Smooth muscle cell (in vitro differentiated cells): Measurements from ENCODE around the gene CCDC69. TPM values are rescaled to one million over a fixed set of nuclear protein-coding genes. Genes with fewer than 3 reads are reported as not detected.

Experiments
- DNase-seq: peaks from one replicate; lab custom pipeline; 2025; ENCODE audit not compliant: unreplicated experiment; lab: John Stamatoyannopoulos, UW
- H2AFZ ChIP-seq: fragments of 200-600 bp; sonication (generic); 2 replicates; pipeline ENCODE4 v1.6.0; 2016; ENCODE audit warnings: antibody characterized with exemption, low read depth, mild to moderate bottlenecking
- H3F3A ChIP-seq: fragments of 200-600 bp; sonication (generic); 2 replicates; pipeline ENCODE4 v1.6.0; 2017; ENCODE audit warnings: antibody characterized with exemption, low read depth
- H3K27ac ChIP-seq: fragments of 200-600 bp; sonication (generic); 2 replicates; pipeline ENCODE4 v1.5.1; 2016; ENCODE audit warnings: low read depth, mild to moderate bottlenecking
- H3K27me3 ChIP-seq: fragments of 200-600 bp; sonication (generic); 2 replicates; pipeline ENCODE4 v1.6.1; 2016; ENCODE audit warnings: low read depth, mild to moderate bottlenecking
- H3K36me3 ChIP-seq: fragments of 200-600 bp; sonication (generic); 2 replicates; pipeline ENCODE4 v1.5.1; 2016; ENCODE audit warnings: low read depth
- H3K4me1 ChIP-seq: fragments of 200-600 bp; sonication (generic); 2 replicates; pipeline ENCODE4 v1.5.1; 2016; ENCODE audit warnings: low read depth
- H3K4me2 ChIP-seq: fragments of 200-600 bp; sonication (generic); 2 replicates; pipeline ENCODE4 v1.6.0; 2016; ENCODE audit warnings: mild to moderate bottlenecking
- H3K4me3 ChIP-seq: fragments of 200-600 bp; sonication (generic); 2 replicates; pipeline ENCODE4 v1.5.1; 2016; ENCODE audit warnings: mild to moderate bottlenecking
- H3K79me2 ChIP-seq: fragments of 200-600 bp; sonication (generic); 2 replicates; pipeline ENCODE4 v1.6.0; 2016; ENCODE audit warnings: low read depth, mild to moderate bottlenecking
- H3K9ac ChIP-seq: fragments of 200-600 bp; sonication (generic); 2 replicates; pipeline ENCODE4 v1.6.0; 2016; ENCODE audit warnings: low read depth
- H3K9me3 ChIP-seq: fragments of 200-600 bp; sonication (generic); replicated peaks from 2 replicates; pipeline ENCODE4 v1.5.1; 2016; ENCODE audit warnings: low read depth
- H4K20me1 ChIP-seq: fragments of 200-600 bp; sonication (generic); 2 replicates; pipeline ENCODE4 v1.6.0; 2016; ENCODE audit warnings: low read depth
- CTCF ChIP-seq: fragments of 200-600 bp; sonication (generic); IDR thresholded peaks from 2 replicates; pipeline ENCODE4 v1.5.1; 2017; ENCODE audit warnings: borderline replicate concordance, mild to moderate bottlenecking, antibody characterized with exemption; ENCODE audit not compliant: insufficient read depth, poor library complexity, severe bottlenecking
- WGBS: methylation state at CpG from one replicate; pipeline ENCODE4 v1.1.7; 2016; ENCODE audit warnings: low lambda C conversion rate; 5-methylcytosine and 5-hydroxymethylcytosine counted together
- polyA plus RNA-seq: library from polyadenylated mRNA; unstranded; fragments of >200 nt; fragmentation: Nextera tagmentation; extraction: Ambion mirVana; gene quantifications from 2 replicates; pipeline ENCODE4 v1.2.1, GENCODE V29; 2016
- total RNA-seq: library from RNA; depleted of rRNA; stranded (reverse); fragments of >200 nt; gene quantifications from 2 replicates; pipeline ENCODE4 v1.2.3, GENCODE V29; 2014

CCDC69 gene
- total and polyA plus RNA-seq, 2 experiments from 2014 or later, result 1.1 to 1.2 TPM

DNA sequence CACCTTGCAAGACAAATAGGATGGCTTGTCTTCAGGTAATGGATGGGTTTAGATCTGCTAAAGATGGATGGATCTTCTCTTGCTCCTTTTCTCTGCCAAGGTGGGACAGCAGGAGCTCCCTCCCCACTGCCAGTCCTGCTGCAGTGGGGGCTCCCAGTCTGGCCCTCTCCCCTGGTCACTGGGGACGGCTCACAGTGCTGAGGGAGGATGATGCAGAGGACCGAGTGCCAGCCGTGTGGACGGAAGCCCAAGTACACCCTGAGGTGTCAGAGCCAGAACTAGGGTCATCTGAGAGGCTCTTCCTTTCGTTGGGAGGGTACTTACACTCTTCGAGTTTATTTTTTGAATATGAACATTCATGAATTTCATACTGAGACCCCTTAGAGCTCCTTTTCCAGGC lies 5.7 kb downstream of the CCDC69 start:
- no peaks in the 10 kb centered on the region for H4K20me1 ChIP-seq
- no peaks in the 10 kb centered on the region for H3K36me3 ChIP-seq
- WGBS, result 95% methylated on average over 6 of the region's 6 CpGs
- no peaks in the 10 kb centered on the region for H3K4me1 ChIP-seq
- no peak for TF ChIP-seq CTCF
- no peak for DNase-seq
- no peaks in the 10 kb centered on the region for H3K27me3 ChIP-seq
- H3K4me3 ChIP-seq, result no peak overlapping the region
- H3K4me2 ChIP-seq, result no peak overlapping the region
- H3F3A ChIP-seq, result no peaks in the 10 kb centered on the region
- no peaks in the 10 kb centered on the region for H3K9me3 ChIP-seq
- no peak overlapping the region for H3K9ac ChIP-seq
- no peaks in the 10 kb centered on the region for H3K79me2 ChIP-seq
- no peak overlapping the region for H3K27ac ChIP-seq
- H2AFZ ChIP-seq, result no peak overlapping the region

DNA sequence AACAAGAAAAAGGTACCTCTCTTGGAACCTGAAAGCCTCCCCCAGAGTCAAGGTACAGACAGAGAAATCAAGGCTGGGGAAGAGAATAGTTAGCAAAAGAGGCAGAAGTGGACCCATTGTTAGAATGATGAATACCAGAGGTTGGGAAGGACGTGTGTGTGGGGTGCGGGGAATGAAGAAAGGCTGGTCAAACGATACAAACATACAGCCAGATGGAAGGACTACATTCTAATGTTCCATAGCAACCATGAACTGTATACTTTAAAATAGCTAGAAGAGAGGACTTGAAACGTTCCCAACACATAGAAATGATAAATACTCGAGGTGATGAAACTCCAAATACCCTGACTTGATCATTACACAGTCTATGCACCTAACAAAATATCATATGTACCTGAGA lies 7.1 kb downstream of the CCDC69 start:
- H3K9ac ChIP-seq, result no peak overlapping the region
- WGBS, result 81% methylated on average over 5 of the region's 5 CpGs
- no peak overlapping the region for H3K4me3 ChIP-seq
- no peaks in the 10 kb centered on the region for H3K9me3 ChIP-seq
- no peak for TF ChIP-seq CTCF
- no peaks in the 10 kb centered on the region for H3K27me3 ChIP-seq
- no peaks in the 10 kb centered on the region for H3K79me2 ChIP-seq
- no peak overlapping the region for H2AFZ ChIP-seq
- no peaks in the 10 kb centered on the region for H3K36me3 ChIP-seq
- no peaks in the 10 kb centered on the region for H3K4me1 ChIP-seq
- H3F3A ChIP-seq, result no peaks in the 10 kb centered on the region
- H3K4me2 ChIP-seq, result no peak overlapping the region
- no peaks in the 10 kb centered on the region for H4K20me1 ChIP-seq
- no peak overlapping the region for H3K27ac ChIP-seq
- DNase-seq, result no peak

DNA sequence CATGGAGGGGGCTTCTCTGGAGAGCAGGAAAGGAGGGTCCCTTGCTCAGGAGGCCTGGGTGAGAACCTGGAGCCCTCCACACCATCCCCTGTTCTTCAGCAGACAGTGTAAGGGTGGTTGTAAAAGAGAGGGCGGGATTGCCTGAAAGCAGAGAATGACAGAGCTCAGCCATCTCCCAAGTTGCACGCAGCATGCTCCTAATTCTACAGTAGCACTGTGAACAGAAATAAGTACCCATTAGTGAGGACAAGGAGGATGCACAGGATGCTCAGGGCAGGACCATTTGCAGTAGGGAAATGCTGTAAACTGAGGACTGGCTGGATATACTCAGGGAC lies 8.4 kb downstream of the CCDC69 start:
- no peak for DNase-seq
- Histone ChIP-seq H3F3A (no peaks in the 10 kb centered on the region), H3K4me1 (no peaks in the 10 kb centered on the region), H3K79me2 (no peaks in the 10 kb centered on the region), H3K27me3 (no peaks in the 10 kb centered on the region), H3K9me3 (no peaks in the 10 kb centered on the region), H3K36me3 (no peaks in the 10 kb centered on the region), H3K27ac (peak overlapping the region; percentile 21), H3K4me2 (no peak overlapping the region), H4K20me1 (no peaks in the 10 kb centered on the region), H3K9ac (no peak overlapping the region), H3K4me3 (no peak overlapping the region), H2AFZ (no peak overlapping the region)
- TF ChIP-seq CTCF, result no peak
- 74% methylated on average over 2 of the region's 2 CpGs for WGBS

DNA sequence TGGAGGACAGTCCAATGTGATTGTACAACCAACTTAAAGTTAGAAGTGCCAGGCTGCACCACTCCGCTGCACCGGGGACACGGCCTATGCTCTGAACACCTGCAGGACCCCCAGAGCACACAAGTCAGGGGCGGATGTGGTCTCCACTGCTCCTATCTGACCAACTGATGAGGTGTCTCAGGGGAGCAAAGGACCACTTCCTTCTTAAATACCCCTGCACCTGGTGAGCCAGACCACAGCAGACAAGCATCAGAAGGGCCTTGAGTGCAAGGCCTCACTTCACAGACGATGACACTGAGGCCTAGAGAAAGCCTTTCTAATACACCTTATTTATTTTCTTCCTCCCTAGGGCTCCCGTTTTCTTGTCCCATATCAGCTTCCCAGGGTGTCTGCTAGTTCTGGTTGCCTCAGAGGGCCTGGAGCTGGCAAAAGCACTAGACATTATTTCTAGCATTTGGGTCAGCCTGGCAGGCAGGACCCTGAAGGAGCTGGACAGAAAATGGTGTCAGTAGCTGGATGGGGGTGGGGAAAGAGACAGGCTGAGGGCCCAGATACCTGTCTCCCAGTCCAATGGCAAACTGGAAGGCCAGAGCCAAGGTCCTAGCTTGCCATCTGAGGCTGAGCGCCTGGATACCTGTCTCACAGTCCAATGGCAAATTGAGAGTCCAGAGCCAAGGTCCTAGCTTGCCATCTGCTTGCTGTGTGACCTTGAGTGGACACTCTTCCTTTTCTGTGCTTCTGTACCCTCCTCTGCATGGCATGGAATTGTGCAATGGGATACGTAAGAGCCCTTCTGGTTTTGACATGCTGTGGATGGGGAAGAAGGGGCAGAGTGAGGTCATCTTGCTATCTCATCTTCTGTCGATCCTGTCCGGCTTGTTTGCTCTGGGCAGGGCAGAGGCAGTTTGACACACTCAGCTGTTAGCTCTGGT lies 9.0 kb downstream of the CCDC69 start:
- Histone ChIP-seq H3K4me3 (no peak overlapping the region), H3K27me3 (no peaks in the 10 kb centered on the region), H3K27ac (no peak overlapping the region), H3F3A (no peaks in the 10 kb centered on the region), H3K9ac (no peak overlapping the region), H3K79me2 (no peaks in the 10 kb centered on the region), H3K9me3 (no peaks in the 10 kb centered on the region), H4K20me1 (no peaks in the 10 kb centered on the region), H3K4me1 (no peaks in the 10 kb centered on the region), H3K36me3 (no peaks in the 10 kb centered on the region), H3K4me2 (peak overlapping the region; percentile 25), H2AFZ (peak overlapping the region; percentile 74)
- no peak for TF ChIP-seq CTCF
- 72% methylated on average over 10 of the region's 10 CpGs for WGBS
- DNase-seq, result no peak
